ENCODE data around the gene FLYWCH1.

The FLYWCH1 gene

DNA sequence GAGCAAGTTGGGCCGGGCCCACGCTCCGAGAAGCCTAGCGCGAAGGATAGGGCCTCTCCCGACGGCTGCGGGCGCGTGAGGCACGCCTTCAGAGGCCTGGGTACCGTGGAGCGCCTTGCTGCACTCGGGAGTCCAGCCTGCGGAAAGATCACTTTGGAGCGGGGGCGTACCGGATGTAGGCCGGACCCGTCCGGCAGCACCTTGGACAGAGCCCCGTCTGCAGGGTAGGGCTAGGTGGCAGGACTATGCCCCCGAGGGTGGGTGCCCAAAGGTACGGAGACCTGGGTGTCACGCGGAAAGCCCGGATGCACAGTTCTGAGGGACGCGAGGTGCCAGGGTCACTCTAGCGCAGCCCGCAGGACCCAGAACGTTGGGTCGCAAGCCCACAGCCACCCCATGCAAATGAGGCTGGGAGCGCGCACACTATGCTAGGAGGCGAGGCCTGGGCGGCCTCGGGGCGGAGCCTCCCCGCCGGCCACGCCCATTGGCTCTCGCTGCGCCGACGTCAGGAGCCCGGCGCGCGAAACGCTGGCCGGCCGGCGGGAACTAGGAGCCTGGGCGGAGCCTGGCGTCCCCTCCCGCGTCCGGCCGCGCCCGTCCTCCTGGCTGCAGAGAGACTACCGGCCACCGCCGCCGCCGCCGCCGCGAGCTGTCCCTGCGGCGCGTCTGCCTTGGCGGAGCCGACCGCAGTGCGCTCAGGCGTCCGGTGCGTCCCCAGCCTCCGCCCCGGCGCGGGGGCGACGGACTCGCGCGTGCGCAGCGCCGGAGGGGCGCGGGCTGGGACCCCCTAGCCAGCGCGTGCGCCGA lies 57.2 kb downstream of the FLYWCH1 start, which contains the start of gene PAQR4:
PAQR4 (plus strand) TSS at position 611 of the 807 bp plus-strand sequence. CDS start 327 bp downstream, outside the sequence.
- in situ Hi-C loops (cut with HindIII; ENCODE audit: low sequenced_read_pairs), result no loop called here
- TF ChIP-seq, protein P1, sequence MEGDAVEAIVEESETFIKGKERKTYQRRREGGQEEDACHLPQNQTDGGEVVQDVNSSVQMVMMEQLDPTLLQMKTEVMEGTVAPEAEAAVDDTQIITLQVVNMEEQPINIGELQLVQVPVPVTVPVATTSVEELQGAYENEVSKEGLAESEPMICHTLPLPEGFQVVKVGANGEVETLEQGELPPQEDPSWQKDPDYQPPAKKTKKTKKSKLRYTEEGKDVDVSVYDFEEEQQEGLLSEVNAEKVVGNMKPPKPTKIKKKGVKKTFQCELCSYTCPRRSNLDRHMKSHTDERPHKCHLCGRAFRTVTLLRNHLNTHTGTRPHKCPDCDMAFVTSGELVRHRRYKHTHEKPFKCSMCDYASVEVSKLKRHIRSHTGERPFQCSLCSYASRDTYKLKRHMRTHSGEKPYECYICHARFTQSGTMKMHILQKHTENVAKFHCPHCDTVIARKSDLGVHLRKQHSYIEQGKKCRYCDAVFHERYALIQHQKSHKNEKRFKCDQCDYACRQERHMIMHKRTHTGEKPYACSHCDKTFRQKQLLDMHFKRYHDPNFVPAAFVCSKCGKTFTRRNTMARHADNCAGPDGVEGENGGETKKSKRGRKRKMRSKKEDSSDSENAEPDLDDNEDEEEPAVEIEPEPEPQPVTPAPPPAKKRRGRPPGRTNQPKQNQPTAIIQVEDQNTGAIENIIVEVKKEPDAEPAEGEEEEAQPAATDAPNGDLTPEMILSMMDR (IDR thresholded peaks at IDR 0.05; ENCODE audit: low read depth, low read length, missing control alignments), result no peak
- H3K4me3 ChIP-seq (ENCODE audit: low read depth, low read length), result peak within 1 kb of the TSS; percentile 42
- DNase-seq (ENCODE audit: low read depth), result peak; percentile 42

DNA sequence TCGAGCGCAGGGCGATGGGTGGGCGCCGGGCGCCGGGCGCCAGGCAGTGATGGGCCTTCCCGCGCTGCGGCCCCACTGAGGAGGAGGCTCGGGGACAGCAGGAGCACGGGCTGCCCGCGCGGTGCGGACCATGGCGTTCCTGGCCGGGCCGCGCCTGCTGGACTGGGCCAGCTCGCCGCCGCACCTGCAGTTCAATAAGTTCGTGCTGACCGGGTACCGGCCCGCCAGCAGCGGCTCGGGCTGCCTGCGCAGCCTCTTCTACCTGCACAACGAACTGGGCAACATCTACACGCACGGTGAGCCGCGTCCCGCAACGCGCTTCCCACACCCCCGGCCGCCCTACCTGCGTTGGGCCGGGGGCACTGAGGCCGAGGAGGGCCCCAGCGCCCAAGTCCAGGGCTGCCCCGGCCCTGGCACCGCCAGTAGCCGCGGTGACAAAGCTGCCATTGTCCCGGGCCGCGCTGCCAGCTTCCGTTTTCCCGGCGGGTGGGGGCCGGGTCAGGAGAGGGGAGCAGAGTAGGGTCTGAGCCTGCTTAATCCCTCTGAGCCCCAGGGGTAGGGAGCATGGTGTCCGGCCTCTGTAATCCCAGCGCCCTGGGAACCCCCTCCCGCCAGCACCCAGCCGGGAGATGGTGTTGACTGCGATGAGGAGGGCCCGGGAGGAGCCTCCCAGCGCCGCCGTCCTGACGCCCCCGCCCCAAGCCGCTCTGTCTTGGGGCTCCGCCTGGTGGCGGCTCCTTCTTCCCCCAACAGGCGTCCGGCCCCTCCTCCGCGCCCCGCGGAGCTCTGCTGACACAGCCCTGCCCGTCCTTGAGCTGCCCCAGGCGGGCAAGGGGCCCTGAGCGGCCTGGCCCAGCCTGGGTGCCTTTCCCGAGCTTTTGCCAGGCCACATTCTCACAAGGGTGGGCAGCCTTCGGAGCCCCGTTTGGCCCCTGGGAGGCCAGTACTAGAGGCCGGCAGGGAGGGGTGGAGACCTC lies 58.1 kb downstream of the FLYWCH1 start:
- TF ChIP-seq, protein P1 (IDR thresholded peaks at IDR 0.05; ENCODE audit: low read depth, low read length, missing control alignments), result peak; percentile 44
- in situ Hi-C loops (cut with HindIII; ENCODE audit: low sequenced_read_pairs), result no loop called here
- no peak for DNase-seq (ENCODE audit: low read depth)
- H3K4me3 ChIP-seq (ENCODE audit: low read depth, low read length), result peak overlapping the region; percentile 42

DNA sequence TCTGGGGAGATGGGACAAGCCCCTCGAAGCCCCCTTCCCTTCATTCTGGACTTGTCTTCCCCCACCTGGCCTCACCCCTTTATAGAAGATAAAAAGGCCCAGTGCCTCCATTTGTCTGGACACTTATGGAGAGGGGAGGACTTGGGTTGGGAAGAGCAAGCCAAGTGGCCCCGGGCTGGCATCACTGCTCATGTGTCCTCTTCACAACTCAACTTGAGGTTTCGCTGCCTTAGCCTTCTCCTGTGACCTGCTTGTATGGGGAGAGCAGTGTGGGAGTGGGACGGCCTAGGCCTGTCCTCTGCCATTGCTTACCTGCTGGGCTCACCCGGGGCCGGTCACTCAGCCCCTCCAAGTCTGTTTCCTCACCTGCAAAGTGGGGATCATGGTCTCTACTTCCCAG lies 58.8 kb downstream of the FLYWCH1 start:
- peak overlapping the region; percentile 42 for H3K4me3 ChIP-seq (ENCODE audit: low read depth, low read length)
- in situ Hi-C loops (cut with HindIII; ENCODE audit: low sequenced_read_pairs), result no loop called here
- DNase-seq (ENCODE audit: low read depth), result no peak
- TF ChIP-seq, protein P1 (IDR thresholded peaks at IDR 0.05; ENCODE audit: low read depth, low read length, missing control alignments), result no peak

DNA sequence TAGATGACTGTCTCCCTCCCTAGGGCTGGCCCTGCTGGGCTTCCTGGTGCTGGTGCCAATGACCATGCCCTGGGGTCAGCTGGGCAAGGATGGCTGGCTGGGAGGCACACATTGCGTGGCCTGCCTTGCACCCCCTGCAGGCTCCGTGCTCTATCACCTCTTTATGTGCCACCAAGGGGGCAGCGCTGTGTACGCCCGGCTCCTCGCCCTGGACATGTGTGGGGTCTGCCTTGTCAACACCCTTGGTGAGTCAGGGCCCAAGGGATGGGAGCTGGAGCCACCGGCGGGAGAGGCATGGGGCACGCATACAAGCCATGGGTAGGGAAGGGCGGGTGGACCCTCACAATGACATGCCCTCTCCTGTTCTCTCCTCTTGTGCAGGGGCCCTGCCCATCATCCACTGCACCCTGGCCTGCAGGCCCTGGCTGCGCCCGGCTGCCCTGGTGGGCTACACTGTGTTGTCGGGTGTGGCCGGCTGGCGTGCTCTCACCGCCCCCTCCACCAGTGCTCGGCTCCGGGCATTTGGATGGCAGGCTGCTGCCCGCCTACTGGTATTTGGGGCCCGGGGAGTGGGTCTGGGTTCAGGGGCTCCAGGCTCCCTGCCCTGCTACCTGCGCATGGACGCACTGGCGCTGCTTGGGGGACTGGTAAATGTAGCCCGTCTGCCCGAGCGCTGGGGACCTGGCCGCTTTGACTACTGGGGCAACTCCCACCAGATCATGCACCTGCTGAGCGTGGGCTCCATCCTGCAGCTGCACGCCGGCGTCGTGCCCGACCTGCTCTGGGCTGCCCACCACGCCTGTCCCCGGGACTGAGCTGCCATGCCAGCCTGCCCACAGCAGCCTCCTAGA lies 59.6 kb downstream of the FLYWCH1 start:
- DNase-seq (ENCODE audit: low read depth), result no peak
- TF ChIP-seq, protein P1 (IDR thresholded peaks at IDR 0.05; ENCODE audit: low read depth, low read length, missing control alignments), result no peak
- no peak overlapping the region for H3K4me3 ChIP-seq (ENCODE audit: low read depth, low read length)
- in situ Hi-C loops (cut with HindIII; ENCODE audit: low sequenced_read_pairs), result no loop called here

DNA sequence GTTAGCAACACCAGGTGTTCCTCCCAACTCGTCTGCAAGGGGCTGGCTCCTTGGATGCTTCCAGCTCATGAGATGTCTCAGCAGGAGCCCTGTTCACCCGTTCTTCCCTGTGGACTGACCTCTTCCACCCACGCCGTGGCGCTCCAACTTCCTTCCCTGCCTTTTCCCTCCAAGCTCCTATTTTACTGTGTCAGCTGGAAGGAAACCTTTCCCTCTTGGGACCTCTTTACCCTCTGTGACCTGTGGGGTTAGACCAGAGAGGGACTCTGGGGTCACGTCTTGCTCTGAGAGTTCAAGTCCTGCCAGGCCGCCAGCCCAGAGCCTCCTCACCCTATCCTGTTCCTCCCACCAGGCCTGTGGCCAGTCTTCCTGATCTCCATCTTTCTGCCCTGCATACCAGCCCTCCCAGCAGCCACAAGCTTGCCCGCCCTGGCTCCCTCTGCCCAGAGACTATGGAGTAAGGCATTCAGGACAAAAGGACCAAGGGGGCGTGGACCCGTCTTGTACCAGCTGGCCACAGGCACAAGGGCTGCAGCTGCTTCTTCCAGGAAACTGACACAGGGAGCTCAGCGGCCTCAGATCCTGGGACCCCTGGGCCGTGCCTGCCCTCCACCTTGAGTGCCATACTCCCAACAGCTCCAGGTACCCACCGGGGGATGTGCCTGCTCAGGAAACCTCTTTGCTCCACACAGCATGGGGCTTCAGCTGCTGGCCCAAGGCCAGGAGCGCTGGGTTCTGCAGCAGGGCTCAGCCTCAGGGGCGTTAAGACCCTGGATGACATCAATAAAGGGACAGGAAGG lies 60.5 kb downstream of the FLYWCH1 start:
- H3K4me3 ChIP-seq (ENCODE audit: low read depth, low read length), result no peak overlapping the region
- TF ChIP-seq, protein P1 (IDR thresholded peaks at IDR 0.05; ENCODE audit: low read depth, low read length, missing control alignments), result no peak

More for the DNA sequence above, 60.5 kb downstream of the FLYWCH1 start:
- in situ Hi-C loops (cut with HindIII; ENCODE audit: low sequenced_read_pairs), result no loop called here
- DNase-seq (ENCODE audit: low read depth), result no peak

Data from astrocyte of the cerebellum (primary cell).